WTC11 (cell line): ENCODE measurements around the gene PNP. TPM values are rescaled to one million over a fixed set of nuclear protein-coding genes. Genes with fewer than 3 reads are reported as not detected.

Source experiments
- ATAC-seq: fragments of 200-7000 bp; cut with Tn5 transposase; 2 replicates; pipeline ENCODE4 v1.10.0; 2021; ENCODE audit warnings: mild to moderate bottlenecking, moderate library complexity
- CTCF ChIA-PET: fragments of 300-600 bp; sonication (Branson Sonifier 250); formaldehyde crosslinking; loops from one replicate; lab custom pipeline; 2021; ENCODE audit warnings: antibody characterized with exemption; lab: Charles Lee
- POLR2A ChIA-PET: fragments of 350-600 bp; sonication (Branson Sonifier 250); formaldehyde crosslinking; loops from one replicate; lab custom pipeline; 2021; ENCODE audit warnings: antibody characterized with exemption; lab: Charles Lee
- DNase-seq: peaks from one replicate; pipeline ENCODE4 v3.0.0; 2021; ENCODE audit warnings: low spot score
- H3K27ac Mint-ChIP-seq: 2 replicates; pipeline ENCODE4 v1.8.0; 2021; ENCODE audit warnings: mixed read lengths
- H3K27me3 Mint-ChIP-seq: 2 replicates; pipeline ENCODE4 v1.8.0; 2021; ENCODE audit warnings: low read depth, mild to moderate bottlenecking, moderate library complexity, mixed read lengths
- H3K36me3 Mint-ChIP-seq: 2 replicates; pipeline ENCODE4 v1.8.0; 2021; ENCODE audit warnings: mixed read lengths
- H3K4me1 Mint-ChIP-seq: 2 replicates; pipeline ENCODE4 v1.8.0; 2022; ENCODE audit warnings: mixed read lengths
- H3K4me3 Mint-ChIP-seq: 2 replicates; pipeline ENCODE4 v1.8.0; 2021; ENCODE audit warnings: mild to moderate bottlenecking, moderate library complexity, mixed read lengths
- H3K9me3 Mint-ChIP-seq: 2 replicates; pipeline ENCODE4 v1.8.0; 2021; ENCODE audit warnings: mixed read lengths
- CREB1 ChIP-seq: sonication (generic); formaldehyde crosslinking; IDR thresholded peaks from 2 replicates; pipeline ENCODE4 v1.8.0; 2023; ENCODE audit warnings: mild to moderate bottlenecking, missing genetic modification reagents
- CREM ChIP-seq: sonication (generic); formaldehyde crosslinking; IDR thresholded peaks from 2 replicates; pipeline ENCODE4 v1.8.1; 2022; ENCODE audit warnings: mild to moderate bottlenecking, missing genetic modification reagents, moderate library complexity
- ELF4 ChIP-seq: sonication (generic); formaldehyde crosslinking; IDR thresholded peaks from 2 replicates; pipeline ENCODE4 v1.8.1; 2022; ENCODE audit warnings: low read depth, mild to moderate bottlenecking, moderate library complexity, missing genetic modification reagents
- FOXK1 ChIP-seq: sonication (generic); formaldehyde crosslinking; IDR thresholded peaks from 2 replicates; pipeline ENCODE4 v1.8.0; 2022; ENCODE audit warnings: mild to moderate bottlenecking, moderate library complexity, missing genetic modification reagents
- GABPB1 ChIP-seq: sonication (generic); formaldehyde crosslinking; IDR thresholded peaks from 2 replicates; pipeline ENCODE4 v1.8.1; 2023; ENCODE audit warnings: mild to moderate bottlenecking, missing genetic modification reagents
- IRF2 ChIP-seq: sonication (generic); formaldehyde crosslinking; IDR thresholded peaks from 2 replicates; pipeline ENCODE4 v1.8.0; 2022; ENCODE audit warnings: low read depth, missing genetic modification reagents, borderline replicate concordance
- NFYB ChIP-seq: sonication (generic); formaldehyde crosslinking; conservative IDR thresholded peaks from 2 replicates; pipeline ENCODE4 v1.8.0; 2022; ENCODE audit warnings: low read depth, missing genetic modification reagents
- PRRX2 ChIP-seq: fragments of 250-450 bp; sonication (Bioruptor Pico); IDR thresholded peaks from 2 replicates; pipeline ENCODE4 v1.8.0; 2021; ENCODE audit warnings: mild to moderate bottlenecking
- RELA ChIP-seq: sonication (generic); formaldehyde crosslinking; IDR thresholded peaks from 2 replicates; pipeline ENCODE4 v1.8.1; 2022; ENCODE audit warnings: missing genetic modification reagents, mild to moderate bottlenecking, borderline replicate concordance
- TP53 ChIP-seq: sonication (generic); formaldehyde crosslinking; IDR thresholded peaks from 2 replicates; pipeline ENCODE4 v1.8.1; 2023; ENCODE audit warnings: mild to moderate bottlenecking, missing genetic modification reagents
- ZNF121 ChIP-seq: sonication (generic); formaldehyde crosslinking; IDR thresholded peaks from 2 replicates; pipeline ENCODE4 v1.8.0; 2023; ENCODE audit warnings: missing genetic modification reagents
- ZNF138 ChIP-seq: sonication (generic); formaldehyde crosslinking; conservative IDR thresholded peaks from 2 replicates; pipeline ENCODE4 v1.8.1; 2022; ENCODE audit warnings: mild to moderate bottlenecking, moderate library complexity, missing genetic modification reagents
- ZNF219 ChIP-seq: sonication (generic); formaldehyde crosslinking; IDR thresholded peaks from 2 replicates; pipeline ENCODE4 v1.8.0; 2023; ENCODE audit warnings: missing genetic modification reagents, mild to moderate bottlenecking, borderline replicate concordance
- ZNF232 ChIP-seq: sonication (generic); formaldehyde crosslinking; IDR thresholded peaks from 2 replicates; pipeline ENCODE4 v1.8.0; 2022; ENCODE audit warnings: mild to moderate bottlenecking, missing genetic modification reagents
- ZNF396 ChIP-seq: fragments of 250-450 bp; sonication (Bioruptor Pico); IDR thresholded peaks from 2 replicates; pipeline ENCODE4 v1.8.0; 2021; ENCODE audit warnings: mild to moderate bottlenecking, moderate library complexity, borderline replicate concordance
- total RNA-seq: library from RNA; stranded (reverse); gene quantifications from 3 replicates; pipeline ENCODE4 v1.2.3, GENCODE V29; 2021
- TF ChIP-seq, protein P1 (sequence below): sonication (generic); formaldehyde crosslinking; IDR thresholded peaks from 2 replicates; pipeline ENCODE4 v1.8.1; 2022; ENCODE audit warnings: mild to moderate bottlenecking, missing genetic modification reagents, moderate library complexity, borderline replicate concordance
- TF ChIP-seq, protein P2 (sequence below): sonication (generic); formaldehyde crosslinking; IDR thresholded peaks from 2 replicates; pipeline ENCODE4 v1.8.0; 2023; ENCODE audit warnings: missing genetic modification reagents
- TF ChIP-seq, protein P3 (sequence below): sonication (generic); formaldehyde crosslinking; IDR thresholded peaks from 2 replicates; pipeline ENCODE4 v1.8.0; 2022; ENCODE audit warnings: missing genetic modification reagents
- TF ChIP-seq, protein P4 (sequence below): fragments of 250-450 bp; sonication (Bioruptor Pico); IDR thresholded peaks from 2 replicates; pipeline ENCODE4 v1.9.0; 2021; ENCODE audit warnings: mild to moderate bottlenecking
- TF ChIP-seq, protein P5 (sequence below): fragments of 250-450 bp; sonication (Bioruptor Pico); IDR thresholded peaks from 2 replicates; pipeline ENCODE4 v1.9.0; 2021; ENCODE audit warnings: moderate library complexity, mild to moderate bottlenecking, inconsistent platforms, borderline replicate concordance
- TF ChIP-seq, protein P6 (sequence below): sonication (generic); formaldehyde crosslinking; IDR thresholded peaks from 2 replicates; pipeline ENCODE4 v1.8.1; 2023; ENCODE audit warnings: mild to moderate bottlenecking, missing genetic modification reagents, moderate library complexity
- TF ChIP-seq, protein P7 (sequence below): sonication (generic); formaldehyde crosslinking; IDR thresholded peaks from 2 replicates; pipeline ENCODE4 v1.8.1; 2023; ENCODE audit warnings: mild to moderate bottlenecking, missing genetic modification reagents
- TF ChIP-seq, protein P8 (sequence below): sonication (generic); formaldehyde crosslinking; IDR thresholded peaks from 2 replicates; pipeline ENCODE4 v1.8.1; 2023; ENCODE audit warnings: mild to moderate bottlenecking, missing genetic modification reagents, moderate library complexity

The PNP gene
- total RNA-seq, 1 experiment from 2014 or later = 95.8 TPM

DNA sequence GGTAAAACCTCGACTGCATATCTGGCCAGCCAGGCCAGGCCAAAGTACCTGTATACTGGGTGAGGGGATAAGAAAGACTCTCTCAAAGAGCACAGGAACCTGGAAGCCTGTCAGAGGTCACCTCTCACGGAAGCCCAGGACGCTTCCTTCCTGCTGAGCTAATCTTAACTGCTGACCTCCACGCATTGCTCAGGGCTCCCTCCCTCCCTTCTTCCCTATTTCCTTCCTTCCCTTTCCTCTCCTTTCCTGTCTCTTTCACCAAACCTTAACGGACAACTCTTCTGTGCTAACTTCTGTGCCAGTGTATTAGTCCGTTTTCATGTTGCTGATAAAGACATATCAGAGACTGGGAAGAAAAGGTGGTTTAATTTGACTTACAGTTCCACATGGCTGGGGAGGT lies 21.4 kb downstream of the PNP start:
- H3K4me1 Mint-ChIP-seq = peaks cover 52% of the 10 kb centered on the region
- CTCF ChIA-PET = interaction anchor here (0.7 to 1.0 kb wide), 2 partner anchors 116 to 120 kb away, joined by 3 to 5 read pairs; no protein-coding TSS in a partner anchor
- POLR2A ChIA-PET = no interaction called here
- no peak overlapping the region for H3K4me3 Mint-ChIP-seq
- no peak for ATAC-seq
- H3K36me3 Mint-ChIP-seq = peaks cover 11% of the 10 kb centered on the region
- peaks cover 14% of the 10 kb centered on the region for H3K9me3 Mint-ChIP-seq
- H3K27me3 Mint-ChIP-seq = no peaks in the 10 kb centered on the region; the same call in 1 of the 2 replicates
- H3K27ac Mint-ChIP-seq = no peak overlapping the region
- TF ChIP-seq, protein P1, sequence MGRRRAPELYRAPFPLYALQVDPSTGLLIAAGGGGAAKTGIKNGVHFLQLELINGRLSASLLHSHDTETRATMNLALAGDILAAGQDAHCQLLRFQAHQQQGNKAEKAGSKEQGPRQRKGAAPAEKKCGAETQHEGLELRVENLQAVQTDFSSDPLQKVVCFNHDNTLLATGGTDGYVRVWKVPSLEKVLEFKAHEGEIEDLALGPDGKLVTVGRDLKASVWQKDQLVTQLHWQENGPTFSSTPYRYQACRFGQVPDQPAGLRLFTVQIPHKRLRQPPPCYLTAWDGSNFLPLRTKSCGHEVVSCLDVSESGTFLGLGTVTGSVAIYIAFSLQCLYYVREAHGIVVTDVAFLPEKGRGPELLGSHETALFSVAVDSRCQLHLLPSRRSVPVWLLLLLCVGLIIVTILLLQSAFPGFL (CRISPR knock-in tag) = no peak
- TF ChIP-seq CREB1 (CRISPR knock-in tag) (no peak), PRRX2 (CRISPR knock-in tag) (no peak), ZNF121 (CRISPR knock-in tag) (no peak), ZNF219 (no peak), CREM (no peak), ZNF138 (CRISPR knock-in tag) (no peak), FOXK1 (no peak), ZNF396 (CRISPR knock-in tag) (no peak), RELA (no peak)
- TF ChIP-seq, protein P2, sequence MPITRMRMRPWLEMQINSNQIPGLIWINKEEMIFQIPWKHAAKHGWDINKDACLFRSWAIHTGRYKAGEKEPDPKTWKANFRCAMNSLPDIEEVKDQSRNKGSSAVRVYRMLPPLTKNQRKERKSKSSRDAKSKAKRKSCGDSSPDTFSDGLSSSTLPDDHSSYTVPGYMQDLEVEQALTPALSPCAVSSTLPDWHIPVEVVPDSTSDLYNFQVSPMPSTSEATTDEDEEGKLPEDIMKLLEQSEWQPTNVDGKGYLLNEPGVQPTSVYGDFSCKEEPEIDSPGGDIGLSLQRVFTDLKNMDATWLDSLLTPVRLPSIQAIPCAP (CRISPR knock-in tag) = no peak
- no peak for DNase-seq

DNA sequence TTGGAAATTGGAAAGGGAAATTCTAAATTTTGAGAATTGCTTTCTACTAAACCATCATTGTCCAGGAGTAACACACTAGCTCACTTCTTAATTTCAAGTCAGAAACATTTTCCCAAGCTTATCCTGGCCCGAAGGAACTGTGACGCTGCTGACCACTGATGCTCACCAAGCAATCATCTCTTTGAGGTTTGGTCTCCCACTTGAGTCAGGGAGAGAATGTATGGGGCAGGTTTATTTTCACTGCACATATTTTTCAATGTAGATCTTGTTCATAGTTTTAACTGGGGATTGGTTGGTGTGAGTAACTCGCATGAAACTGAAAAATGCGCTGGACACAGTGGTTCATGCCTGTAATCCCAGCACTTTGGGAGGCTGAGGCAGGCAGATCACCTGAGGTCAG lies 23.3 kb downstream of the PNP start:
- peaks cover 17% of the 10 kb centered on the region for H3K36me3 Mint-ChIP-seq
- TF ChIP-seq, protein P3, sequence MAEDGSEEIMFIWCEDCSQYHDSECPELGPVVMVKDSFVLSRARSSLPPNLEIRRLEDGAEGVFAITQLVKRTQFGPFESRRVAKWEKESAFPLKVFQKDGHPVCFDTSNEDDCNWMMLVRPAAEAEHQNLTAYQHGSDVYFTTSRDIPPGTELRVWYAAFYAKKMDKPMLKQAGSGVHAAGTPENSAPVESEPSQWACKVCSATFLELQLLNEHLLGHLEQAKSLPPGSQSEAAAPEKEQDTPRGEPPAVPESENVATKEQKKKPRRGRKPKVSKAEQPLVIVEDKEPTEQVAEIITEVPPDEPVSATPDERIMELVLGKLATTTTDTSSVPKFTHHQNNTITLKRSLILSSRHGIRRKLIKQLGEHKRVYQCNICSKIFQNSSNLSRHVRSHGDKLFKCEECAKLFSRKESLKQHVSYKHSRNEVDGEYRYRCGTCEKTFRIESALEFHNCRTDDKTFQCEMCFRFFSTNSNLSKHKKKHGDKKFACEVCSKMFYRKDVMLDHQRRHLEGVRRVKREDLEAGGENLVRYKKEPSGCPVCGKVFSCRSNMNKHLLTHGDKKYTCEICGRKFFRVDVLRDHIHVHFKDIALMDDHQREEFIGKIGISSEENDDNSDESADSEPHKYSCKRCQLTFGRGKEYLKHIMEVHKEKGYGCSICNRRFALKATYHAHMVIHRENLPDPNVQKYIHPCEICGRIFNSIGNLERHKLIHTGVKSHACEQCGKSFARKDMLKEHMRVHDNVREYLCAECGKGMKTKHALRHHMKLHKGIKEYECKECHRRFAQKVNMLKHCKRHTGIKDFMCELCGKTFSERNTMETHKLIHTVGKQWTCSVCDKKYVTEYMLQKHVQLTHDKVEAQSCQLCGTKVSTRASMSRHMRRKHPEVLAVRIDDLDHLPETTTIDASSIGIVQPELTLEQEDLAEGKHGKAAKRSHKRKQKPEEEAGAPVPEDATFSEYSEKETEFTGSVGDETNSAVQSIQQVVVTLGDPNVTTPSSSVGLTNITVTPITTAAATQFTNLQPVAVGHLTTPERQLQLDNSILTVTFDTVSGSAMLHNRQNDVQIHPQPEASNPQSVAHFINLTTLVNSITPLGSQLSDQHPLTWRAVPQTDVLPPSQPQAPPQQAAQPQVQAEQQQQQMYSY (CRISPR knock-in tag) = no peak
- TF ChIP-seq, protein P4, sequence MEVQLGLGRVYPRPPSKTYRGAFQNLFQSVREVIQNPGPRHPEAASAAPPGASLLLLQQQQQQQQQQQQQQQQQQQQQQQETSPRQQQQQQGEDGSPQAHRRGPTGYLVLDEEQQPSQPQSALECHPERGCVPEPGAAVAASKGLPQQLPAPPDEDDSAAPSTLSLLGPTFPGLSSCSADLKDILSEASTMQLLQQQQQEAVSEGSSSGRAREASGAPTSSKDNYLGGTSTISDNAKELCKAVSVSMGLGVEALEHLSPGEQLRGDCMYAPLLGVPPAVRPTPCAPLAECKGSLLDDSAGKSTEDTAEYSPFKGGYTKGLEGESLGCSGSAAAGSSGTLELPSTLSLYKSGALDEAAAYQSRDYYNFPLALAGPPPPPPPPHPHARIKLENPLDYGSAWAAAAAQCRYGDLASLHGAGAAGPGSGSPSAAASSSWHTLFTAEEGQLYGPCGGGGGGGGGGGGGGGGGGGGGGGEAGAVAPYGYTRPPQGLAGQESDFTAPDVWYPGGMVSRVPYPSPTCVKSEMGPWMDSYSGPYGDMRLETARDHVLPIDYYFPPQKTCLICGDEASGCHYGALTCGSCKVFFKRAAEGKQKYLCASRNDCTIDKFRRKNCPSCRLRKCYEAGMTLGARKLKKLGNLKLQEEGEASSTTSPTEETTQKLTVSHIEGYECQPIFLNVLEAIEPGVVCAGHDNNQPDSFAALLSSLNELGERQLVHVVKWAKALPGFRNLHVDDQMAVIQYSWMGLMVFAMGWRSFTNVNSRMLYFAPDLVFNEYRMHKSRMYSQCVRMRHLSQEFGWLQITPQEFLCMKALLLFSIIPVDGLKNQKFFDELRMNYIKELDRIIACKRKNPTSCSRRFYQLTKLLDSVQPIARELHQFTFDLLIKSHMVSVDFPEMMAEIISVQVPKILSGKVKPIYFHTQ (CRISPR knock-in tag) = no peak
- TF ChIP-seq IRF2 (CRISPR knock-in tag) (no peak), GABPB1 (CRISPR knock-in tag) (no peak), ZNF232 (CRISPR knock-in tag) (no peak), CREM (no peak), TP53 (no peak), ELF4 (CRISPR knock-in tag) (no peak), NFYB (no peak), FOXK1 (no peak)
- TF ChIP-seq, protein P5, sequence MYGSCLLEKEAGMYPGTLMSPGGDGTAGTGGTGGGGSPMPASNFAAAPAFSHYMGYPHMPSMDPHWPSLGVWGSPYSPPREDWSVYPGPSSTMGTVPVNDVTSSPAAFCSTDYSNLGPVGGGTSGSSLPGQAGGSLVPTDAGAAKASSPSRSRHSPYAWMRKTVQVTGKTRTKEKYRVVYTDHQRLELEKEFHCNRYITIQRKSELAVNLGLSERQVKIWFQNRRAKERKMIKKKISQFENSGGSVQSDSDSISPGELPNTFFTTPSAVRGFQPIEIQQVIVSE (CRISPR knock-in tag) = no peak
- TF ChIP-seq, protein P6, sequence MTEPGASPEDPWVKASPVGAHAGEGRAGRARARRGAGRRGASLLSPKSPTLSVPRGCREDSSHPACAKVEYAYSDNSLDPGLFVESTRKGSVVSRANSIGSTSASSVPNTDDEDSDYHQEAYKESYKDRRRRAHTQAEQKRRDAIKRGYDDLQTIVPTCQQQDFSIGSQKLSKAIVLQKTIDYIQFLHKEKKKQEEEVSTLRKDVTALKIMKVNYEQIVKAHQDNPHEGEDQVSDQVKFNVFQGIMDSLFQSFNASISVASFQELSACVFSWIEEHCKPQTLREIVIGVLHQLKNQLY = no peak
- TF ChIP-seq, protein P7, sequence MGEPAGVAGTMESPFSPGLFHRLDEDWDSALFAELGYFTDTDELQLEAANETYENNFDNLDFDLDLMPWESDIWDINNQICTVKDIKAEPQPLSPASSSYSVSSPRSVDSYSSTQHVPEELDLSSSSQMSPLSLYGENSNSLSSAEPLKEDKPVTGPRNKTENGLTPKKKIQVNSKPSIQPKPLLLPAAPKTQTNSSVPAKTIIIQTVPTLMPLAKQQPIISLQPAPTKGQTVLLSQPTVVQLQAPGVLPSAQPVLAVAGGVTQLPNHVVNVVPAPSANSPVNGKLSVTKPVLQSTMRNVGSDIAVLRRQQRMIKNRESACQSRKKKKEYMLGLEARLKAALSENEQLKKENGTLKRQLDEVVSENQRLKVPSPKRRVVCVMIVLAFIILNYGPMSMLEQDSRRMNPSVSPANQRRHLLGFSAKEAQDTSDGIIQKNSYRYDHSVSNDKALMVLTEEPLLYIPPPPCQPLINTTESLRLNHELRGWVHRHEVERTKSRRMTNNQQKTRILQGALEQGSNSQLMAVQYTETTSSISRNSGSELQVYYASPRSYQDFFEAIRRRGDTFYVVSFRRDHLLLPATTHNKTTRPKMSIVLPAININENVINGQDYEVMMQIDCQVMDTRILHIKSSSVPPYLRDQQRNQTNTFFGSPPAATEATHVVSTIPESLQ (CRISPR knock-in tag) = no peak
- TF ChIP-seq, protein P8, sequence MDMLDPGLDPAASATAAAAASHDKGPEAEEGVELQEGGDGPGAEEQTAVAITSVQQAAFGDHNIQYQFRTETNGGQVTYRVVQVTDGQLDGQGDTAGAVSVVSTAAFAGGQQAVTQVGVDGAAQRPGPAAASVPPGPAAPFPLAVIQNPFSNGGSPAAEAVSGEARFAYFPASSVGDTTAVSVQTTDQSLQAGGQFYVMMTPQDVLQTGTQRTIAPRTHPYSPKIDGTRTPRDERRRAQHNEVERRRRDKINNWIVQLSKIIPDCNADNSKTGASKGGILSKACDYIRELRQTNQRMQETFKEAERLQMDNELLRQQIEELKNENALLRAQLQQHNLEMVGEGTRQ (CRISPR knock-in tag) = no peak
- H3K4me1 Mint-ChIP-seq = peaks cover 45% of the 10 kb centered on the region
- POLR2A ChIA-PET = no interaction called here
- CTCF ChIA-PET = no interaction called here
- H3K9me3 Mint-ChIP-seq = peaks cover 20% of the 10 kb centered on the region
- DNase-seq (no peak), ATAC-seq (no peak)
- no peak overlapping the region for H3K4me3 Mint-ChIP-seq
- no peak overlapping the region for H3K27ac Mint-ChIP-seq
- no peaks in the 10 kb centered on the region; the same call in 1 of the 2 replicates for H3K27me3 Mint-ChIP-seq
